ENCODE data around the gene PHF24.

PHF24 gene

DNA sequence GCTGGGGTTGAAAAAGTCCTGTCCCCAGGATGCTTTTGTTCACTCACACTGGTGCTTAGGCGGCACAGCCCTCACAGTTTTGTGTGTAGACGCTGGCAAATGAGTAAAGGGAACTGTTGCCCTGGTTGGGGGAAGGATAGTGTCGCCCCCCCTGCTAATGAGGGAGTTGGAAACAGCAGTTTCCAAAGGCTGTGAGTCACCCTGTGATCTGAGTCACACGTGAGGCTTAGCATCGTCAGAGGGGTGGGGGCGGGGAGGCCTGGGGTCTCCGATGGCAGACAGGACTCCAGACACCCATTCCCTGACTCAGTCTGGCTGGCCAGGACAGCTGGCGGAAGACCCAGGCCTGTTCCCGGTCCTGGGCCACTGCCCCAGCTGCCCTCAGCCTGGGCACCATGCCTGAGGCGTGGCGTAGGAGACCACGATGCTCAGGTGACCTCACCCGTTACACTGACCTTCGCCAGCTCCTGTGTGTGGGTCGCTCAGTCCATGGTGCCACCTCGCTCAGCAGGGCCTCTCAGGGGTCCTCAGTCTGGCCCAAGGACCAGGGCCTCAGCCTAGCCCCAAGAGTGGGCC is 34.4 kb downstream of the PHF24 start:
- Histone ChIP-seq H3K9me3 (ENCODE audit: insufficient read depth, low read depth, low read length) (no peaks in the 10 kb centered on the region), H3K27ac (ENCODE audit: low read length) (peak overlapping the region; percentile 97), H3K4me1 (ENCODE audit: insufficient read depth, low read length) (peaks cover 26% of the 10 kb centered on the region), H3K27me3 (ENCODE audit: insufficient read depth, low read length) (no peaks in the 10 kb centered on the region), H3K36me3 (ENCODE audit: insufficient read depth, low read depth, low read length) (peaks cover 50% of the 10 kb centered on the region), H3K9ac (ENCODE audit: low read depth, low read length) (peak overlapping the region; percentile 90; the same call in 1 of the 2 replicates), H3K4me3 (ENCODE audit: low read length) (peak overlapping the region; percentile 83)

DNA sequence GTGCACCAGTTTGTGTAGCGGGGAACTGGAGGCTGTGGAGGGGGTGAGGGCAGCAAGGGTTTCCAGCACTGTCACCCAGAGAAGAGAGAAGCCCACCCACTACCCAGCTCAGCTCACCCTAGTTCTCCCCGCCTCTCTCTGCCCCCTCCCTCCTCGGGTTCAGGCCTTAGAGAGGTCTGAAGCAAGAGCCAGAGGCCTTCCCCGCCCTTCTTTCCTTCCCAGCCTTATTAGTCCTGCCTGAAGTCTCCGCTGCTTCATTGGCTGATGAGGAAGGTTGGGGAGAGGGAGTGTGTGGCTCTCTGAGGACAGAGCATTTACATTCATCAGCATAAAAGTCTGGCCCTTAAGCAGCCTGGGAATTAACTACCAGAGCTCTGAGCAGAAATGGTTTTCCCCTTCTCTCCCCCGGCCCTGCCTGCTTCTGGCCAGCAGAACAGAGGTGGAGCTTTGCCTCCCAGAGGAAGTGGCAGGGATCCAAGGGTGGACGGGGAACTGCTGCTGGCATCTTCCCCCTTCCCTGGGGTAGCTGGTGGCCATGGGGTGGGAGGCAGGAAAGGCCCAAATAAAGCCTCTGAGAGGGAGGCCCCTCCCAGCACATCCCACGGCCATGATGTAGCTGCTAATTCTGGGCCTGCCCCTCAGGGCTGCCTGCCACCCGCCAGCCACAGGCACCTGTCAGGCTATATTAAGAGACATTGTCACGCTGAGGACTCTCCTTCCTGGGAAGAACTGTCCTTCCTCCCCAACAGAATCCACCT is 35.6 kb downstream of the PHF24 start:
- H3K4me3 ChIP-seq (ENCODE audit: low read length), result peak overlapping the region; percentile 12; the same call in 1 of the 2 replicates
- H3K36me3 ChIP-seq (ENCODE audit: insufficient read depth, low read depth, low read length), result peaks cover 61% of the 10 kb centered on the region
- no peaks in the 10 kb centered on the region for H3K27me3 ChIP-seq (ENCODE audit: insufficient read depth, low read length)
- peak overlapping the region; percentile 90; the same call in 1 of the 2 replicates for H3K9ac ChIP-seq (ENCODE audit: low read depth, low read length)
- no peaks in the 10 kb centered on the region for H3K9me3 ChIP-seq (ENCODE audit: insufficient read depth, low read depth, low read length)
- peaks cover 26% of the 10 kb centered on the region for H3K4me1 ChIP-seq (ENCODE audit: insufficient read depth, low read length)
- H3K27ac ChIP-seq (ENCODE audit: low read length), result peak overlapping the region; percentile 97

DNA sequence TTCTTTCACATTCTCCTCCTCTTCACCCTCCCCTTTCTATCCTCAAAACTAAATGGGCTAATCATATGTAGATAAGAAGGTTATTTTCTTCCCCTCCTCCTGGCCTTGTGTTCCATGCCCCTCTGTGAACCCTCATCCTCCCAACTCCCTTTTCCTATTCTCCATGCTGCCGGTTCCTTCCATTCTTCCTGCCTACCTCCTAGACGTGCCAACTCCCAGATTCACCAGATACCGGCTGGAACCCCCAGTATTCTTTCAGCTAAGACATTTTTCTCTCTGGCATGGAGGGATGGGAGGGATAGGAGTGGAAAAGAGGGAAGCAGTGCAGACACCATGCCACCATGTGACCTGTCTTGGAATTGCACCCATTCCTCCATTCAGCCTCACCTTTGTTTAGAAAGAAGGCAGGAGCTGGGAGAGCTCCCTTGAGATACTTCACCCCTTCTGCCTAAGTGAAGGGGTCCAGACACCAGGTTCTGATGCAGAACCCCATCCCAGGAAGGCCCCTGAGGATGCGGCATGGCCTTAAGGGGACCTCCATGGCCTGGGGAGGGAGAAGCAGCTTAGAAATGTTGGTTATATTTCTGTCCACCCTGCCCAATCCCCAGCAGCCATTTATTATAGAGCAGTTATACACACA is 36.3 kb downstream of the PHF24 start:
- peak overlapping the region; percentile 70; the same call in 1 of the 2 replicates for H3K9ac ChIP-seq (ENCODE audit: low read depth, low read length)
- no peaks in the 10 kb centered on the region for H3K9me3 ChIP-seq (ENCODE audit: insufficient read depth, low read depth, low read length)
- peaks cover 26% of the 10 kb centered on the region for H3K4me1 ChIP-seq (ENCODE audit: insufficient read depth, low read length)
- H3K27me3 ChIP-seq (ENCODE audit: insufficient read depth, low read length), result no peaks in the 10 kb centered on the region
- H3K27ac ChIP-seq (ENCODE audit: low read length), result peak overlapping the region; percentile 16
- peaks cover 61% of the 10 kb centered on the region for H3K36me3 ChIP-seq (ENCODE audit: insufficient read depth, low read depth, low read length)
- H3K4me3 ChIP-seq (ENCODE audit: low read length), result peak overlapping the region; percentile 12; the same call in 1 of the 2 replicates

DNA sequence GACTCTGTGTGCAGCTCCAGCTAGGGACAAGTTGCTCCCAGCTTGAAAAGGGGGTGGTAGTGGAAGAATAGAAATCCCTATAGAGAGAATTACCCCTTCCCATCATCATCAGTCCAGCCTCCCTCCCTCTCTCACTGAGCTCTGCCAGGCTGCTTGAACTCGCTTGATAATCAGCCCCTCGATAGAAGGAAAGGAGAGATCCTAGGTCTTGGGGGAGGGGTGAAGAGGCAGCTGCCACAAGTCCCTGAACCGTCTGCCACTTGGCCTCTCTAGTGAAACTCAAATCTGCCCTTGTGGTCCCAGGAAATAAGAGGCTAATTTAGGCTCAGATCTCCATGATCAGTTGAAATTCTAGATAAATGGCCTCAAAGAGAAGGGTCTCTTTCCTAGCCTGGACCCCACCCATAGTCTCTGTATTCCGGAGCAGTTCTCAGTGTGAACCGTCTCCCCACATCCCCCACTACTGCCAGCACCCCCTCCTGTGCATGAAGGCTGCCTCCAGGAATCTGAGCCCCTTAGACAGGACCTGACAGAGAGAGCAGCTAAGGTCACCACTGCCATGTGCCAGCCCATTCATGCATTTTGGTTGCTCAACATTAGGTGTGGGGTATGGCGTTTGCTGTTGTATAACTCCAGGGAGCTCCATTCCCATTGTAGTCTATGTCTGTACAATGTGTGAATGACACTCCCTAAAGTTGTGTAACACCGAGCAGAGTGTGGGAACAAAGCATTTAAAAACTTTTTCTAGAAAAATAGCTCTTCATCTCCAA is 37.0 kb downstream of the PHF24 start:
- Histone ChIP-seq H3K36me3 (ENCODE audit: insufficient read depth, low read depth, low read length) (peaks cover 61% of the 10 kb centered on the region), H3K9ac (ENCODE audit: low read depth, low read length) (peak overlapping the region; percentile 31; the same call in 1 of the 2 replicates), H3K27ac (ENCODE audit: low read length) (peak overlapping the region; percentile 4)

DNA sequence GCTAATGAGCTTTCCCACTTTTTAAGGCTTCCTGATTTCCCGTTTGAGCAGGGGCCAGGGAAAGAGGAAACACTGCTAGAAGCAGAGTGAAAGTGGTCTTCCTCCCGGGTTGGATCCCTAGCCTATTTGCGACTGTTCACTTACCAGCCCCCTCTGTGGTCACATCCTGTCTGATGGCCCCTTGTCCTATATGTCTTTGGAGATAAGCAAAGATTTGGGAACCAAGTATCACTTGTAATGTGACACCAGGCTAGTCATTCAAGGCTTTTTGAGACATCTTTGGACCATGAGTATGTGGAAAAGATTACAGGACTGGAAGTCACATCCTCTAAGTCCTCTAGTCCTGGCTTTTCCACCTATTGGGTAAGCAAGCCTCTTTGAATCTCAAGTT is 37.6 kb downstream of the PHF24 start:
- no peak overlapping the region for H3K27ac ChIP-seq (ENCODE audit: low read length)
- no peaks in the 10 kb centered on the region for H3K27me3 ChIP-seq (ENCODE audit: insufficient read depth, low read length)
- H3K36me3 ChIP-seq (ENCODE audit: insufficient read depth, low read depth, low read length), result peaks cover 61% of the 10 kb centered on the region
- H3K9me3 ChIP-seq (ENCODE audit: insufficient read depth, low read depth, low read length), result no peaks in the 10 kb centered on the region
- no peak overlapping the region for H3K9ac ChIP-seq (ENCODE audit: low read depth, low read length)
- peaks cover 26% of the 10 kb centered on the region for H3K4me1 ChIP-seq (ENCODE audit: insufficient read depth, low read length)
- H3K4me3 ChIP-seq (ENCODE audit: low read length), result no peak overlapping the region

More for the DNA sequence above, 37.0 kb downstream of the PHF24 start:
- Histone ChIP-seq H3K9me3 (ENCODE audit: insufficient read depth, low read depth, low read length) (no peaks in the 10 kb centered on the region), H3K27me3 (ENCODE audit: insufficient read depth, low read length) (no peaks in the 10 kb centered on the region), H3K4me1 (ENCODE audit: insufficient read depth, low read length) (peaks cover 26% of the 10 kb centered on the region), H3K4me3 (ENCODE audit: low read length) (no peak overlapping the region)

DNA sequence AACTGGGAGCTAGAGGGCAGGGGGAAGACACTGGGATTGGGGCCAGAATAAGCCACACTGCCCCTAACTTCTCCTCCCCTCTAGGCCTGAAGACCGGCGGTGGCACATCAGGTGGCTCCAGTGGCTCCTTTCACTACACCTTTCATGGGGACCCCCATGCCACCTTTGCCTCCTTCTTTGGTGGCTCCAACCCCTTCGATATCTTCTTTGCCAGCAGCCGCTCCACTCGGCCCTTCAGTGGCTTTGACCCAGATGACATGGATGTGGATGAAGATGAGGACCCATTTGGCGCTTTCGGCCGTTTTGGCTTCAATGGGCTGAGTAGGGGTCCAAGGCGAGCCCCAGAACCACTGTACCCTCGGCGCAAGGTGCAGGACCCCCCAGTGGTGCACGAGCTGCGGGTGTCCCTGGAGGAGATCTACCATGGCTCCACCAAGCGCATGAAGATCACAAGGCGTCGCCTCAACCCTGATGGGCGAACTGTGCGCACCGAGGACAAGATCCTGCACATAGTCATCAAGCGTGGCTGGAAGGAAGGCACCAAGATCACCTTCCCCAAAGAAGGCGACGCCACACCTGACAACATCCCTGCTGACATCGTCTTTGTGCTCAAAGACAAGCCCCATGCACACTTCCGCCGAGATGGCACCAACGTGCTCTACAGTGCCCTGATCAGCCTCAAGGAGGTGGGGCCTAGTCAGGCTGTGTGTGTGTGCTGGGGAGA is 38.3 kb downstream of the PHF24 start:
- Histone ChIP-seq H3K4me3 (ENCODE audit: low read length) (no peak overlapping the region), H3K4me1 (ENCODE audit: insufficient read depth, low read length) (peaks cover 26% of the 10 kb centered on the region), H3K27me3 (ENCODE audit: insufficient read depth, low read length) (no peaks in the 10 kb centered on the region), H3K9ac (ENCODE audit: low read depth, low read length) (no peak overlapping the region), H3K27ac (ENCODE audit: low read length) (no peak overlapping the region), H3K36me3 (ENCODE audit: insufficient read depth, low read depth, low read length) (peaks cover 61% of the 10 kb centered on the region), H3K9me3 (ENCODE audit: insufficient read depth, low read depth, low read length) (no peaks in the 10 kb centered on the region)

DNA sequence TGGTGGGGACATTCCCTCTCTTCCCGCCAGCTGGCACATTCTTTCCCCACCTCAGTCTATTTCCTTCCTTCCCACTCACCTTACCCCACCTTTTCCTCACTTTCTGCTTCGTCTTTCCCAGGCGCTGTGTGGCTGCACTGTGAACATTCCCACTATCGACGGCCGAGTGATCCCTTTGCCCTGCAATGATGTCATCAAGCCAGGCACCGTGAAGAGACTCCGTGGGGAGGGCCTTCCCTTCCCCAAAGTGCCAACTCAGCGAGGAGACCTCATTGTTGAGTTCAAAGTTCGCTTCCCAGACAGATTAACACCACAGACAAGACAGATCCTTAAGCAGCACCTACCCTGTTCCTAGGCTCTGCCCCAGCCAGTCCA is 38.8 kb downstream of the PHF24 start:
- no peak overlapping the region for H3K4me3 ChIP-seq (ENCODE audit: low read length)
- no peak overlapping the region for H3K27ac ChIP-seq (ENCODE audit: low read length)
- H3K27me3 ChIP-seq (ENCODE audit: insufficient read depth, low read length), result no peaks in the 10 kb centered on the region
- H3K9me3 ChIP-seq (ENCODE audit: insufficient read depth, low read depth, low read length), result no peaks in the 10 kb centered on the region
- no peak overlapping the region for H3K9ac ChIP-seq (ENCODE audit: low read depth, low read length)
- H3K4me1 ChIP-seq (ENCODE audit: insufficient read depth, low read length), result peaks cover 24% of the 10 kb centered on the region
- peaks cover 61% of the 10 kb centered on the region for H3K36me3 ChIP-seq (ENCODE audit: insufficient read depth, low read depth, low read length)

DNA sequence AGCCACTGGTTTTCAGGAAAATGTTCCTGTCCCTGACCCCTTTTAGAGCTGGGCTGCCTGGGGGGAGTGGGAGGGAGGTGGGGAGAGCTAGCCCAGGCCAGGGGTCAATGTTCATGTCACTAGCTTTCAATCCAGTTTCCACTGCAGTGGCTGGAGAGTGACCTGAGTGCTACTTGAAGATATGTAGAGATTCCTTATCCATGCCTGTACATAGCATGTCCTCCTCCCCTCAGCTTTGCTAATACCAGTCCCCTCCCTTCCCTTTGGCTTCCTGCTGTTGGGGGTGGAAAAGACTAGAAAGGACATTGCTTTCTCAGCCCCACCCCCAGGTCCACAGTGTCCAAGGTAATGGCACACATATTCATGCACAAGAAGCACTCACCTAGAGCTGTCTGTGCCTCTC is 39.3 kb downstream of the PHF24 start:
- no peak overlapping the region for H3K9ac ChIP-seq (ENCODE audit: low read depth, low read length)
- no peaks in the 10 kb centered on the region for H3K27me3 ChIP-seq (ENCODE audit: insufficient read depth, low read length)
- H3K4me3 ChIP-seq (ENCODE audit: low read length), result no peak overlapping the region
- peak overlapping the region; percentile 10 for H3K27ac ChIP-seq (ENCODE audit: low read length)
- no peaks in the 10 kb centered on the region for H3K9me3 ChIP-seq (ENCODE audit: insufficient read depth, low read depth, low read length)
- peaks cover 61% of the 10 kb centered on the region for H3K36me3 ChIP-seq (ENCODE audit: insufficient read depth, low read depth, low read length)
- H3K4me1 ChIP-seq (ENCODE audit: insufficient read depth, low read length), result peaks cover 19% of the 10 kb centered on the region

DNA sequence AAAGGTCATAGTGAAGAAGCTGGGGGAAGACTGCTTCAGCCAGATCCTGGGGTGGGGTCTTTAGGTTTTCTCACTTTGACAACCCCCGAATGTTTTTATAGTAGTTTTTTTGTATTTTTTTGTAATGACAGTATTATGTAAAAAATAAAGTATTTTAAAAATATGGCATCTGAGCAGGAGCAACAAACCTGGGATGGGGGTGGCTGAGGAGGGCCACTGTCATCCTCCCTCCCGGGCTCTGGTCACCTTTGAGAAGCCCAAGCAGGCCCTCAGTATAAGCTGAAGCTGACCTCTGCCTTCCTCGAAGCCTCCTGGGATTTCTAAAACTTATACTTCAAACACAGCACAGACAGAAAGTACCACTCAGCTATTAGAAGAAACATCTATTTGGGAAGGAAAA is 40.2 kb downstream of the PHF24 start:
- Histone ChIP-seq H3K36me3 (ENCODE audit: insufficient read depth, low read depth, low read length) (peaks cover 53% of the 10 kb centered on the region), H3K27me3 (ENCODE audit: insufficient read depth, low read length) (no peaks in the 10 kb centered on the region), H3K4me1 (ENCODE audit: insufficient read depth, low read length) (peaks cover 15% of the 10 kb centered on the region), H3K9me3 (ENCODE audit: insufficient read depth, low read depth, low read length) (no peaks in the 10 kb centered on the region), H3K9ac (ENCODE audit: low read depth, low read length) (no peak overlapping the region), H3K27ac (ENCODE audit: low read length) (no peak overlapping the region), H3K4me3 (ENCODE audit: low read length) (no peak overlapping the region)

DNA sequence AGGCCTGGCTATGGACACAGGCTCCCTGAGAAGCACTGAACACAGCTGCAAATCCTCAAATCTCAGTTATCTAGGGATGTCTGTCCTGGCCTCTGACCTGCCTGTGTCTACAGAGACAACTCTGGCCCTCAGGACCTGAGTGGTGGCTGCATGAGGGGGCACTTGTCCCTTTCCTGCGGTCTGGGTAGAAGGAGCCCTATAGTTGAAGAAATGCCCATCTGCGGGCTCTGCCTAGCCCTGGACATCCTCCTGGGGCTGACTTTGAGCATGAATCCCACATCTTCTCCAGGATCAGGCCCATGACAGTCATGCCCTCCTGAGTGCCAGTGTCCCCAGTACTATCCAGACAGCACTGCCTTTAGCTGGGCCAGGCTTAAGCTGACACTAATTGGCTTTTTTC is 41.5 kb downstream of the PHF24 start:
- Histone ChIP-seq H3K9me3 (ENCODE audit: insufficient read depth, low read depth, low read length) (no peaks in the 10 kb centered on the region), H3K4me1 (ENCODE audit: insufficient read depth, low read length) (peaks cover 4% of the 10 kb centered on the region), H3K27ac (ENCODE audit: low read length) (no peak overlapping the region), H3K9ac (ENCODE audit: low read depth, low read length) (no peak overlapping the region), H3K4me3 (ENCODE audit: low read length) (no peak overlapping the region), H3K36me3 (ENCODE audit: insufficient read depth, low read depth, low read length) (peaks cover 40% of the 10 kb centered on the region), H3K27me3 (ENCODE audit: insufficient read depth, low read length) (no peaks in the 10 kb centered on the region)

All from iPS-20b (cell line).